Testis (tissue), 2 donors: ENCODE data around the gene ESR1.

Experiments
- POLR2A ChIP-seq: fragments of 450-650 bp; IDR thresholded peaks from one replicate; pipeline ENCODE4 v1.6.1; 2017; ENCODE audit warnings: antibody characterized with exemption, mild to moderate bottlenecking, moderate library complexity
- TF ChIP-seq, protein P1 (sequence below), 3 experiments: fragments of 450-650 bp in 2 of 3; fragments of 200-600 bp in 1 of 3; sonication (generic) in 1 of 3; IDR thresholded peaks; one replicate each; pipeline ENCODE4 v1.5.1; 2016 to 2019; ENCODE audit warnings: antibody characterized with exemption in 3 of 3, mild to moderate bottlenecking in 2 of 3, moderate library complexity in 1 of 3

DNA sequence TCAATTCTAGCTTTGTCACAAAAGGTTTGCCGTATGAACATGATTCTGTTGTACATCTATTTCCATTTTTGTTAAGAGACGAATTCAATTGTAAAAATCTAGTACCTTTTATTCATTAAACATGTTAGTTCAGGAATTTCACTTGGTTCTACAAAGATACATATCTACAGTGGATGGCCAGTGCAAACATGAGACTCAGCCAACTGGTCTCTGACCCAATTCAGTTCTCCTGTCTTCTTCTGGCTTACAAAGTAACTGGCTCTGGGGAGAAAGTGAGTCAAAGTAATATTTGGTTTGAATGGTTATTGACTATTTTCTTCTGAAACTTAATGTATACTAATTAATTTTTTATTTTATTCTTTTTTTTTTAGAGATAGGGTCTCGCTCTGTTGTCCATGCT is 70.0 kb downstream of the ESR1 start:
- no peak for TF ChIP-seq POLR2A
- TF ChIP-seq, protein P1, sequence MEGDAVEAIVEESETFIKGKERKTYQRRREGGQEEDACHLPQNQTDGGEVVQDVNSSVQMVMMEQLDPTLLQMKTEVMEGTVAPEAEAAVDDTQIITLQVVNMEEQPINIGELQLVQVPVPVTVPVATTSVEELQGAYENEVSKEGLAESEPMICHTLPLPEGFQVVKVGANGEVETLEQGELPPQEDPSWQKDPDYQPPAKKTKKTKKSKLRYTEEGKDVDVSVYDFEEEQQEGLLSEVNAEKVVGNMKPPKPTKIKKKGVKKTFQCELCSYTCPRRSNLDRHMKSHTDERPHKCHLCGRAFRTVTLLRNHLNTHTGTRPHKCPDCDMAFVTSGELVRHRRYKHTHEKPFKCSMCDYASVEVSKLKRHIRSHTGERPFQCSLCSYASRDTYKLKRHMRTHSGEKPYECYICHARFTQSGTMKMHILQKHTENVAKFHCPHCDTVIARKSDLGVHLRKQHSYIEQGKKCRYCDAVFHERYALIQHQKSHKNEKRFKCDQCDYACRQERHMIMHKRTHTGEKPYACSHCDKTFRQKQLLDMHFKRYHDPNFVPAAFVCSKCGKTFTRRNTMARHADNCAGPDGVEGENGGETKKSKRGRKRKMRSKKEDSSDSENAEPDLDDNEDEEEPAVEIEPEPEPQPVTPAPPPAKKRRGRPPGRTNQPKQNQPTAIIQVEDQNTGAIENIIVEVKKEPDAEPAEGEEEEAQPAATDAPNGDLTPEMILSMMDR (IDR thresholded peaks at IDR 0.05), result no peak
